GM12865 (cell line): ENCODE measurements around the gene ARHGEF1.

ENCODE experiments used
- DNase-seq: peaks from one replicate; pipeline ENCODE4 v3.0.0; 2010; ENCODE audit warnings: low read depth
- H3K4me3 ChIP-seq: 2 replicates; pipeline ENCODE4 v1.5.1; 2011; ENCODE audit warnings: mild to moderate bottlenecking, low read depth, low read length, control low read depth
- TF ChIP-seq, protein P1 (sequence below): IDR thresholded peaks from 2 replicates; pipeline ENCODE4 v1.5.1; 2011; ENCODE audit warnings: low read length, control low read depth, low read depth, inconsistent platforms; ENCODE audit not compliant: insufficient read depth; ENCODE audit errors: missing control alignments

ARHGEF1 gene

DNA sequence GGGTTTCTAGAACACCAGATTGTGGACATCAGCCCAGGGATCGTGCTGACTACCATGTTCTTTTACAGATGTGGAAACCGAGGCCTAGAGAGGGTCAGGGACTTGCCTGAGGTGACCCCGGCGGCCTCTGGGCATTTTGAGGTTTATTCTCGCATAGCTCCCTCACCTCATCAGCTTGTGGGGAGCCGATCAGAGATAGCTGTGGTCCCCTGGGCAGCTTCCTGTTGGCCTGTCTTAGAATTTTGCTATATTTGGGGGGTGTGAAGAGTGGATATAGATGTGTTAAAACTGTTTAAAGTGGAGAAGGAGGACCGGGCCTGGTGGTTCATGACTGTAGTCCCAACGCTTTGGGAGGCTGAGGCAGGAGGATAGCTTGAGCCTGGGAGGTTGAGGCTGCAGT is 6.9 kb downstream of the ARHGEF1 start:
- TF ChIP-seq, protein P1, sequence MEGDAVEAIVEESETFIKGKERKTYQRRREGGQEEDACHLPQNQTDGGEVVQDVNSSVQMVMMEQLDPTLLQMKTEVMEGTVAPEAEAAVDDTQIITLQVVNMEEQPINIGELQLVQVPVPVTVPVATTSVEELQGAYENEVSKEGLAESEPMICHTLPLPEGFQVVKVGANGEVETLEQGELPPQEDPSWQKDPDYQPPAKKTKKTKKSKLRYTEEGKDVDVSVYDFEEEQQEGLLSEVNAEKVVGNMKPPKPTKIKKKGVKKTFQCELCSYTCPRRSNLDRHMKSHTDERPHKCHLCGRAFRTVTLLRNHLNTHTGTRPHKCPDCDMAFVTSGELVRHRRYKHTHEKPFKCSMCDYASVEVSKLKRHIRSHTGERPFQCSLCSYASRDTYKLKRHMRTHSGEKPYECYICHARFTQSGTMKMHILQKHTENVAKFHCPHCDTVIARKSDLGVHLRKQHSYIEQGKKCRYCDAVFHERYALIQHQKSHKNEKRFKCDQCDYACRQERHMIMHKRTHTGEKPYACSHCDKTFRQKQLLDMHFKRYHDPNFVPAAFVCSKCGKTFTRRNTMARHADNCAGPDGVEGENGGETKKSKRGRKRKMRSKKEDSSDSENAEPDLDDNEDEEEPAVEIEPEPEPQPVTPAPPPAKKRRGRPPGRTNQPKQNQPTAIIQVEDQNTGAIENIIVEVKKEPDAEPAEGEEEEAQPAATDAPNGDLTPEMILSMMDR: no peak
- H3K4me3 ChIP-seq: no peak overlapping the region

DNA sequence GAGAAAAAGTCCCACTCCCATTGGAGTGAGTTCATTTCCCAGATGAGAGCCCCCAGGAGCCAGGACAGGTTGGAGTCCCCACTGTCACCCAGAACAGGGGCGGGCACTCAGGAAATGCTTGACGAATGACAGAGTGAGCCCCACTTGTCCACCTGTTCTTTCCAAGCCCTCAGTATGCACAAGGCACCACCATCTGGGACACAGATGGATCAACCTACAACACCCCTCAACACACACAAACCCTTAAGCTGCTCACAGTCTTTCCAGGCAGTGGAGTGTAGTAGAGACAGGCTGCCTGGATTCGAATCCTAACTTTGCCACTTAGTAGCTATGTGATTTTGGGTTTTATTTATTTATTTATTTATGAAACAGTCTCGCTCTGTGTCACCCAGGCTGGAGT is 8.0 kb downstream of the ARHGEF1 start:
- TF ChIP-seq, protein P1: no peak
- DNase-seq: no peak

More for the DNA sequence above, 6.9 kb downstream of the ARHGEF1 start:
- DNase-seq: no peak

DNA sequence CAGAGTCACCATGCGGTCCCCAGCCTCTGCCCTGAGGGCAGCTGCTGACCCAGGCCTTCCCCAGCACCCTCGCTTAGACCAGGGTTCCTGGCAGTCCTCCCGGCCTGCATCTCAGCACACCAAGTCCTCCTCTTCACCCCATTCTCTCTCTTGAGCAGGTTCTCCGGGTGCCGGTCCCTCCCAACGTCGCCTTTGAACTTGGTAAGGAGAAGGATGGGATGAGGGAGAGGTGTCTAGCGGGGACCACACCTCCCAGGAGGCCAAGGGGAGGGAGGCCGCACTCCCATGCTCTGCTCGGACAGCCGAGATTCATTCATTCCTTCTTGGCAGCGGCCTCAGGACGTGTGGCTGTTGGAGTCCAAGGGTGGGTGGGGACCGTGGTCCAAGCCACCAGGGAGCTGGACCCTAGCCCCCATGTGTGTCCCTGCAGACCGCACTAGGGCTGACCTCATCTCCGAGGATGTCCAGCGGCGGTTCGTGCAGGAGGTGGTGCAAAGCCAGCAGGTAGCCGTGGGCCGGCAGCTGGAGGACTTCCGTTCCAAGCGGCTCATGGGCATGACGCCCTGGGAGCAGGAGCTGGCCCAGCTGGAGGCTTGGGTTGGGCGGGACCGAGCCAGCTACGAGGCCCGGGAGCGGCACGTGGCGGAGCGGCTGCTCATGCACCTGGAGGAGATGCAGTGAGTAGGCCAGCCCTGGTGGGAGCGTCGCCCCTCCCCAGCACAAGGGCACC is 9.4 kb downstream of the ARHGEF1 start:
- DNase-seq: no peak
- no peak overlapping the region for H3K4me3 ChIP-seq
- TF ChIP-seq, protein P1: no peak

More for the DNA sequence above, 8.0 kb downstream of the ARHGEF1 start:
- H3K4me3 ChIP-seq: no peak overlapping the region

DNA sequence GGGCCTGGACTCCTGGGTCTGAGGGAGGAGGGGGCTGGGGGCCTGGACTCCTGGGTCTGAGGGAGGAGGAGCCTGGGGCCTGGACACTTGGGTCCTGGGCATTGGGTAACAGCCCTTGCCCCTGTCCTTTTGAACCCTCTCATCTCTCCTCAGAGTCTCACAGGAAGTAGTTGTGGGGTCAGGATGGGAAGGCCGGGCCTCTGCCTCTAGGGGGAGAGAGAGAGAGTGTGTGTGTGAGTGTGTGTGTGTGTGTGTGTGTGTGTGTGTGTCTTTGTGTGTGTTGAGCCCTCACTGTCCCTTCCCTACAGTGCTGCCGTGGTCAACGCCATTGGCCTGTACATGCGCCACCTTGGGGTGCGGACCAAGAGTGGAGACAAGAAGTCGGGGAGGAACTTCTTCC is 10.9 kb downstream of the ARHGEF1 start:
- H3K4me3 ChIP-seq: no peak overlapping the region
- TF ChIP-seq, protein P1: no peak
- peak; percentile 50 for DNase-seq

DNA sequence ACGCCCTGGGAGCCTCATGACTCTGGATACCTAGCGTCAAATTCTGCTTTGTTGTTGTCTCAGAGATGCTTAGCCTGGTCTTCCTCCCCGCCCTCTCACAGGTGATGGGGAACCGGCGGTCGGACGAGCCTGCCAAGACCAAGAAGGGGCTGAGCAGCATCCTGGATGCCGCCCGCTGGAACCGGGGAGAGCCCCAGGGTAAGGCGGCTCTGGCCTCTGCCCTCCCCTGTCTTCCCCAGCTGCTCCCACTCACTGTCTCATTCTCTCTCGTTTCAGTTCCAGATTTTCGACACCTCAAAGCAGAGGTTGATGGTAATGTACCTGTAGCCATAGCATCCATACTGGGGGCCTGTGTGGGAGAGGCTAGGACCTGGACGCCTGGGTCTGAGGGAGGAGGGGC is 11.4 kb downstream of the ARHGEF1 start:
- no peak for DNase-seq
- no peak overlapping the region for H3K4me3 ChIP-seq
- TF ChIP-seq, protein P1: no peak

DNA sequence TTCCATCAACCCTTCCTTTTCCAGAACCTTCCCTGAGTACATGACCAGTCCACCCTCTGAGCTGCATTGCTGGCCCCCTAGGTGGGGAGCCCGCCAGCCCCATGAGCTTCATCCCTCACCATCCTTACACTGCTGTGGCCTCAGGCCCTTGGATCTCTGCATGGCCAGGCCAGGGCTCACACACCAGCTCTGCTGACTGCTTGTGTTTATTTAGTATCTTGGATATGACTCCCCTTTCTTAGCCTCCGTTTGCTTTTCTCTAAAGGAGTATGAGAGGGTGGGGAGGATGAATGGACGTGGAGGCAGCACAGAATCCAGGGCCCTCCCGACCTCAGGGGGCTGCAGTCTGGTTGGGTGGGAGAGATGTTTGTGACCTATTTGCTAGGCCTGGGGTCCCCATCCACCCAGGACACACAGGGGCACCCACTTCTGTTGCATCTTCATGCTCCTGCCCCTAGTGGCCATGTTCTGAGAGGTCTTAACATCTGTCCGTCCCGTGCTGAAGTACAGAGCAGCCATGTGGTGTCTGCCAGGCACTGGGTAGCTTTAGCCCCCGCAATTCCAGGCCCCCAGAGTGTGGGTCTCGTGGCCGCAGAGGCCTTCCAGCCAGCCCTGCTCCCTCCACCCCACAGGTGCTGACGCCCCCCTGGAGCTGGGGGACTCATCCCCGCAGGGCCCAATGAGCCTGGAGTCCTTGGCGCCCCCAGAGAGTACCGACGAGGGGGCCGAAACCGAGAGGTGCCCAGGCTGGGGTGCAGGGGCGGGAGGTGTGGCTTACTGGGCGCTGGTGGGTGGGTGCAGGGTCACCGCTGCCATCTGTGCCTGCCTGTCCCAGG is 13.0 kb downstream of the ARHGEF1 start:
- DNase-seq: peak; percentile 46
- no peak overlapping the region for H3K4me3 ChIP-seq
- TF ChIP-seq, protein P1: peak; percentile 36
